H9 (cell line): ENCODE data around the gene ASCC1. TPM values are rescaled to one million over a fixed set of nuclear protein-coding genes. Genes with fewer than 3 reads are reported as not detected.

ENCODE experiments used
- DNase-seq: peaks from one replicate; pipeline ENCODE4 v3.0.0-alpha.2; 2017
- H2AFZ ChIP-seq: one replicate; pipeline ENCODE4 v1.6.1; 2013; ENCODE audit warnings: mild to moderate bottlenecking, low read length, control low read depth, moderate library complexity
- H2AK5ac ChIP-seq: 2 replicates; pipeline ENCODE4 v1.6.1; 2013; ENCODE audit warnings: low read length, control low read depth, mixed read lengths; ENCODE audit not compliant: insufficient read length
- H2BK120ac ChIP-seq: one replicate; pipeline ENCODE4 v1.6.1; 2013; ENCODE audit warnings: low read depth, mild to moderate bottlenecking, low read length, control low read depth, inconsistent platforms; ENCODE audit not compliant: poor library complexity, severe bottlenecking
- H2BK12ac ChIP-seq: 2 replicates; pipeline ENCODE4 v1.6.1; 2013; ENCODE audit warnings: low read length, control low read depth, mixed read lengths, low read depth; ENCODE audit not compliant: insufficient read length
- H2BK15ac ChIP-seq: 2 replicates; pipeline ENCODE4 v1.6.1; 2013; ENCODE audit warnings: low read depth, low read length, control low read depth
- H2BK20ac ChIP-seq: one replicate; pipeline ENCODE4 v1.6.1; 2013; ENCODE audit warnings: low read depth, mild to moderate bottlenecking, low read length, control low read depth, inconsistent platforms; ENCODE audit not compliant: poor library complexity, severe bottlenecking
- H2BK5ac ChIP-seq: 2 replicates; pipeline ENCODE4 v1.6.1; 2013; ENCODE audit warnings: low read length, control low read depth, mixed read lengths; ENCODE audit not compliant: insufficient read length
- H3K14ac ChIP-seq: 2 replicates; pipeline ENCODE4 v1.6.1; 2013; ENCODE audit warnings: low read length, control low read depth; ENCODE audit not compliant: insufficient read depth
- H3K18ac ChIP-seq: 2 replicates; pipeline ENCODE4 v1.6.1; 2013; ENCODE audit warnings: low read depth, mild to moderate bottlenecking, mixed read lengths, low read length, control low read depth; ENCODE audit not compliant: insufficient read length
- H3K23ac ChIP-seq: 2 replicates; pipeline ENCODE4 v1.6.1; 2013; ENCODE audit warnings: low read length, control low read depth, mixed read lengths, low read depth; ENCODE audit not compliant: insufficient read length
- H3K23me2 ChIP-seq: 2 replicates; pipeline ENCODE4 v1.6.1; 2013; ENCODE audit warnings: low read depth, mild to moderate bottlenecking, mixed read lengths, low read length, control low read depth; ENCODE audit not compliant: insufficient read length, poor library complexity, severe bottlenecking
- H3K27ac ChIP-seq: 2 replicates; pipeline ENCODE4 v1.5.1; 2013; ENCODE audit warnings: low read length, control low read depth, mixed read lengths, low read depth; ENCODE audit not compliant: insufficient read length
- H3K27me3 ChIP-seq: 2 replicates; pipeline ENCODE4 v1.6.1; 2013; ENCODE audit warnings: low read length, control low read depth, inconsistent platforms; ENCODE audit not compliant: insufficient read depth
- H3K4ac ChIP-seq: 2 replicates; pipeline ENCODE4 v1.6.1; 2013; ENCODE audit warnings: low read depth, mild to moderate bottlenecking, control low read depth, inconsistent platforms, low read length, moderate library complexity
- H3K4me1 ChIP-seq: 2 replicates; pipeline ENCODE4 v1.6.1; 2013; ENCODE audit warnings: low read length, control low read depth, inconsistent platforms; ENCODE audit not compliant: insufficient read depth
- H3K4me2 ChIP-seq: 2 replicates; pipeline ENCODE4 v1.6.1; 2013; ENCODE audit warnings: low read length, control low read depth, mixed read lengths; ENCODE audit not compliant: insufficient read length, insufficient read depth
- H3K56ac ChIP-seq: 2 replicates; pipeline ENCODE4 v1.6.1; 2013; ENCODE audit warnings: low read depth, mild to moderate bottlenecking, mixed read lengths, low read length, control low read depth; ENCODE audit not compliant: insufficient read length
- H3K79me1 ChIP-seq: 2 replicates; pipeline ENCODE4 v1.6.1; 2013; ENCODE audit warnings: low read depth, mild to moderate bottlenecking, moderate library complexity, low read length, control low read depth, inconsistent platforms; ENCODE audit not compliant: insufficient read depth, poor library complexity, severe bottlenecking
- H3K79me2 ChIP-seq: 2 replicates; pipeline ENCODE4 v1.6.1; 2013; ENCODE audit warnings: low read length, control low read depth, inconsistent platforms; ENCODE audit not compliant: insufficient read depth
- H3K9ac ChIP-seq: 2 replicates; pipeline ENCODE4 v1.6.1; 2013; ENCODE audit warnings: low read length, control low read depth, mixed read lengths; ENCODE audit not compliant: insufficient read length; ENCODE audit errors: extremely low read depth
- H3K9me3 ChIP-seq: one replicate; pipeline ENCODE4 v1.6.1; 2013; ENCODE audit warnings: low read depth, low read length, inconsistent platforms; ENCODE audit not compliant: control insufficient read depth
- H3T11ph ChIP-seq: one replicate; pipeline ENCODE4 v1.6.1; 2013; ENCODE audit warnings: mild to moderate bottlenecking, low read length, control low read depth, inconsistent platforms
- H4K20me1 ChIP-seq: one replicate; pipeline ENCODE4 v1.6.1; 2013; ENCODE audit not compliant: control insufficient read depth, insufficient read length, insufficient read depth
- H4K5ac ChIP-seq: 2 replicates; pipeline ENCODE4 v1.6.1; 2013; ENCODE audit warnings: low read depth, mild to moderate bottlenecking, mixed read lengths, low read length, control low read depth; ENCODE audit not compliant: insufficient read length
- H4K8ac ChIP-seq: replicated peaks from 2 replicates; pipeline ENCODE4 v1.6.1; 2013; ENCODE audit warnings: low read length, control low read depth, mixed read lengths, low read depth; ENCODE audit not compliant: insufficient read length
- H4K91ac ChIP-seq: 2 replicates; pipeline ENCODE4 v1.6.1; 2013; ENCODE audit warnings: low read depth, mild to moderate bottlenecking, moderate library complexity, mixed read lengths, low read length, control low read depth; ENCODE audit not compliant: insufficient read length
- H3K27ac Mint-ChIP-seq, 3 experiments: 2 replicates in 2 of 3; 3 replicates in 1 of 3; pipeline ENCODE4 v1.8.0; 2020 to 2021; ENCODE audit warnings: mixed read lengths in 3 of 3, mild to moderate bottlenecking in 1 of 3, moderate library complexity in 1 of 3
- H3K27me3 Mint-ChIP-seq: 2 replicates; pipeline ENCODE4 v1.8.0; 2021; ENCODE audit warnings: low read depth, mild to moderate bottlenecking, moderate library complexity, mixed read lengths
- H3K36me3 Mint-ChIP-seq, 3 experiments: 2 replicates in 2 of 3; 3 replicates in 1 of 3; pipeline ENCODE4 v1.8.0; 2020 to 2021; ENCODE audit warnings: low read depth in 3 of 3, mixed read lengths in 3 of 3; ENCODE audit not compliant: insufficient read depth in 1 of 3
- H3K4me1 Mint-ChIP-seq, 2 experiments: 2 replicates each; pipeline ENCODE4 v1.8.0; 2020; ENCODE audit warnings: mixed read lengths in 2 of 2
- H3K4me3 Mint-ChIP-seq, 2 experiments: 2 replicates in 1 of 2; 3 replicates in 1 of 2; pipeline ENCODE4 v1.8.0; 2020 to 2021; ENCODE audit warnings: mild to moderate bottlenecking in 2 of 2, mixed read lengths in 2 of 2, moderate library complexity in 1 of 2
- H3K9me3 Mint-ChIP-seq, 2 experiments: 2 replicates in 1 of 2; 3 replicates in 1 of 2; pipeline ENCODE4 v1.8.0; 2020; ENCODE audit warnings: mild to moderate bottlenecking in 2 of 2, mixed read lengths in 2 of 2, moderate library complexity in 1 of 2
- CTCF ChIP-seq: fragments of 200-600 bp; sonication (generic); conservative IDR thresholded peaks from 3 replicates; pipeline ENCODE4 v1.8.0; 2021; ENCODE audit warnings: antibody characterized with exemption, mild to moderate bottlenecking
- WGBS: extraction: QIAGEN DNeasy Blood & Tissue Kit; methylation state at CpG from one replicate; pipeline ENCODE4 v1.1.7; 2013; ENCODE audit warnings: missing lambda C conversion rate, low lambda C conversion rate, mixed read lengths; ENCODE audit not compliant: insufficient read length; ENCODE audit errors: extremely low coverage; 5-methylcytosine and 5-hydroxymethylcytosine counted together
- total RNA-seq: library from RNA; stranded (reverse); gene quantifications from 2 replicates; pipeline ENCODE4 v1.2.1, GENCODE V29; 2021

The ASCC1 gene
- total RNA-seq, 1 experiment from 2014 or later, result 41.2 TPM

GRCh38 chr10:72109636-72110157 is 106.4 kb downstream of the ASCC1 start:
- H3K4me1 ChIP-seq, result no peaks in the 10 kb centered on the region
- H4K20me1 ChIP-seq, result no peaks in the 10 kb centered on the region
- H4K8ac ChIP-seq, result peak overlapping the region; percentile 24
- H3K27me3 ChIP-seq, result no peaks in the 10 kb centered on the region
- no CpG with 5 or more reads among the region's 8 CpGs for WGBS
- Mint-ChIP-seq H3K4me3 (no peak overlapping the region), H3K36me3 (peaks cover 0 to 5% (median 0%) of the 10 kb centered on the region in 3 experiments; a peak in 2 of 7 replicates), H3K4me1 (0 out of 4 replicates have a peak, but pooled peaks cover 0 to 4% of the 10 kb centered on the region in 2 experiments), H3K9me3 (no peaks in the 10 kb centered on the region), H3K27ac (no peak overlapping the region), H3K27me3 (no peaks in the 10 kb centered on the region)
- no peak overlapping the region for H3T11ph ChIP-seq
- no peaks in the 10 kb centered on the region for H3K79me1 ChIP-seq
- H2BK20ac ChIP-seq, result no peak overlapping the region
- no peak overlapping the region for H3K4me2 ChIP-seq
- H4K5ac ChIP-seq, result no peak overlapping the region
- no peak for DNase-seq
- no peak overlapping the region for H2BK12ac ChIP-seq
- no peak overlapping the region for H2BK5ac ChIP-seq
- no peak overlapping the region for H3K23ac ChIP-seq
- no peak overlapping the region for H3K4ac ChIP-seq
- H3K18ac ChIP-seq, result no peak overlapping the region
- no peak overlapping the region for H4K91ac ChIP-seq
- H2AFZ ChIP-seq, result no peak overlapping the region
- no peak for TF ChIP-seq CTCF
- H3K56ac ChIP-seq, result no peak overlapping the region
- H3K23me2 ChIP-seq, result no peaks in the 10 kb centered on the region
- no peaks in the 10 kb centered on the region for H3K9me3 ChIP-seq
- H3K14ac ChIP-seq, result no peak overlapping the region
- H3K79me2 ChIP-seq, result no peaks in the 10 kb centered on the region
- no peak overlapping the region for H3K27ac ChIP-seq
- H2AK5ac ChIP-seq, result no peak overlapping the region
- no peak overlapping the region for H2BK120ac ChIP-seq
- H2BK15ac ChIP-seq, result no peak overlapping the region
- no peak overlapping the region for H3K9ac ChIP-seq
